SK-N-MC (cell line): ENCODE data around the gene ITGB2.

Source experiments
- EZH2 ChIP-seq: fragments of 200-600 bp; sonication (generic); IDR thresholded peaks from one replicate; pipeline ENCODE4 v1.6.1; 2017; ENCODE audit warnings: antibody characterized with exemption
- POLR2AphosphoS5 ChIP-seq: IDR thresholded peaks from 2 replicates; pipeline ENCODE4 v1.6.1; 2012; ENCODE audit warnings: mild to moderate bottlenecking, low read depth, low read length, borderline replicate concordance

- TF ChIP-seq EZH2 (no peak), POLR2AphosphoS5 (no peak)
These were observed 4.1 kb upstream of the ITGB2 start for GRCh38 chr21:44924606-44925377.
